Glutamatergic neuron (in vitro differentiated cells): ENCODE results near the gene ACSS1. TPM values are rescaled to one million over a fixed set of nuclear protein-coding genes. Genes with fewer than 3 reads are reported as not detected.

Source experiments
- DNase-seq: peaks from one replicate; pipeline ENCODE4 v3.0.0; 2022
- H3K27ac Mint-ChIP-seq: one replicate; pipeline ENCODE4 v1.8.0; 2020; ENCODE audit warnings: mild to moderate bottlenecking, mixed read lengths, inconsistent platforms; ENCODE audit not compliant: unreplicated experiment
- H3K27me3 Mint-ChIP-seq: one replicate; pipeline ENCODE4 v1.8.0; 2020; ENCODE audit warnings: mild to moderate bottlenecking, moderate library complexity, mixed read lengths, inconsistent platforms; ENCODE audit not compliant: unreplicated experiment
- H3K36me3 Mint-ChIP-seq: one replicate; pipeline ENCODE4 v1.8.0; 2020; ENCODE audit warnings: mild to moderate bottlenecking, mixed read lengths, inconsistent platforms; ENCODE audit not compliant: unreplicated experiment
- H3K4me1 Mint-ChIP-seq: one replicate; pipeline ENCODE4 v1.8.0; 2020; ENCODE audit warnings: mild to moderate bottlenecking, low read depth, mixed read lengths, inconsistent platforms; ENCODE audit not compliant: unreplicated experiment
- H3K4me3 Mint-ChIP-seq: one replicate; pipeline ENCODE4 v1.8.0; 2020; ENCODE audit warnings: mild to moderate bottlenecking, mixed read lengths, inconsistent platforms; ENCODE audit not compliant: unreplicated experiment
- H3K9me3 Mint-ChIP-seq: one replicate; pipeline ENCODE4 v1.8.0; 2020; ENCODE audit warnings: mild to moderate bottlenecking, moderate library complexity, mixed read lengths, inconsistent platforms; ENCODE audit not compliant: unreplicated experiment
- total RNA-seq: library from RNA; stranded (reverse); fragmentation: NEBNext Ultra II Directional; extraction: Animal tissue kit (Norgen Biotek cat#: 25700); gene quantifications from one replicate; pipeline ENCODE4 v1.2.1, GENCODE V29; 2021; ENCODE audit not compliant: unreplicated experiment
- TF ChIP-seq, protein P1 (sequence below): fragments of 200-600 bp; sonication (generic); IDR thresholded peaks from one replicate; pipeline ENCODE4 v1.5.0; 2021; ENCODE audit not compliant: partially characterized antibody, unreplicated experiment

Gene ACSS1
- total RNA-seq, 1 donor from 2014 or later, result not detected

DNA sequence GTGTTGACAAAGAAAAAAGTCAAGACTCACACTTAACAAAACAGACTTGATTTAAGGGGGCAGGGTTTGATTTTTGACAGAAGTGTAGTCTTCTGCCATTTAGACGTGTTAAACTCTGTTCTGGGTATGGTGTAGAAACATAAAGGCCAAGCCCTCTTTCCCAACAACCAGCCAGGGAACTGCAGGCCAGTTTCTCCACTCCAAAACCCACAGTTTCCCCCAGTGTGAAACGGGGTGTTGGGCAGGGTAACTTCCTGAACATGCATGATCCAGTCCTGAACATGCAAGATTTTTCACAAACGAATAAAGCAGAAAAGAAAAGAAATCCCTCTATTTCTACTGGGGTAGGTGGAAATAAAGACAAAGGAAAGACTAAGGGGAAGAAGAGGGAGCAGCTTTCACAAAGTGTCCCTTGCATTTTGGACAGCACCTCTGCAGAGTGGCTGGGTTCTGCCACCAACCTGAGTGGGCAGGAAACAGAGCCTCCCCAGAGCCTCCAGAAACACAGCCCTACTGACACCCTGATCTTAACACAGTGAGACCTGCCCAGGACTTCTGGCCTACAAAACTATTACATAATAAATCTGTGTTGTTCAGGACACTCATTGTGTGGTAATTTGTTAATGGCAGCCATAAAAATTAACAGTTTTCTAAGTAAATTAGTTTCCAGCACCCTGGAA lies 72.8 kb downstream of the ACSS1 start:
- Mint-ChIP-seq H3K27ac (peak overlapping the region; percentile 49), H3K4me1 (peaks cover 31% of the 10 kb centered on the region), H3K36me3 (peaks cover 18% of the 10 kb centered on the region), H3K4me3 (no peak overlapping the region), H3K27me3 (peaks cover 2% of the 10 kb centered on the region), H3K9me3 (peaks cover 6% of the 10 kb centered on the region)
- TF ChIP-seq, protein P1, sequence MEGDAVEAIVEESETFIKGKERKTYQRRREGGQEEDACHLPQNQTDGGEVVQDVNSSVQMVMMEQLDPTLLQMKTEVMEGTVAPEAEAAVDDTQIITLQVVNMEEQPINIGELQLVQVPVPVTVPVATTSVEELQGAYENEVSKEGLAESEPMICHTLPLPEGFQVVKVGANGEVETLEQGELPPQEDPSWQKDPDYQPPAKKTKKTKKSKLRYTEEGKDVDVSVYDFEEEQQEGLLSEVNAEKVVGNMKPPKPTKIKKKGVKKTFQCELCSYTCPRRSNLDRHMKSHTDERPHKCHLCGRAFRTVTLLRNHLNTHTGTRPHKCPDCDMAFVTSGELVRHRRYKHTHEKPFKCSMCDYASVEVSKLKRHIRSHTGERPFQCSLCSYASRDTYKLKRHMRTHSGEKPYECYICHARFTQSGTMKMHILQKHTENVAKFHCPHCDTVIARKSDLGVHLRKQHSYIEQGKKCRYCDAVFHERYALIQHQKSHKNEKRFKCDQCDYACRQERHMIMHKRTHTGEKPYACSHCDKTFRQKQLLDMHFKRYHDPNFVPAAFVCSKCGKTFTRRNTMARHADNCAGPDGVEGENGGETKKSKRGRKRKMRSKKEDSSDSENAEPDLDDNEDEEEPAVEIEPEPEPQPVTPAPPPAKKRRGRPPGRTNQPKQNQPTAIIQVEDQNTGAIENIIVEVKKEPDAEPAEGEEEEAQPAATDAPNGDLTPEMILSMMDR, result no peak
- DNase-seq, result no peak

DNA sequence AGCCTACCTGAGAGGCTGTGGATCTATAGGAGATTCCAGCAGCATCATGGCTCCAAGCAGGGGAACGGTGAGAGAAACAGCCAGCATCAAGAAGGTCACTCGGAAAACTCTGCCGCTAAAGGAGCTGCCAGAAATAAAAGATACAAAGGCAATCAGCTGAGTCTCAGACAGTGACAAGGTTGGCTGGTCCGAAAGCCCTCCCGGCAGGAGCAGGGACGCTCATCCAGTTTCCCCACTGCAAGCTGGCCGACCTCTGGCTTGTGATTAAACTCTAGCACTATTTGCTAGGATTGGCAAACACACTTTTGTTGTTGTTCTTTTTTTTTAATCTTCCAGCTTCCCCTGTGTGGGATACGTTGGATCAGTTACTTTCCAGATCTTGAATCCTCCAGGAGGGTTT lies 74.0 kb downstream of the ACSS1 start:
- TF ChIP-seq, protein P1, result no peak
- peaks cover 30% of the 10 kb centered on the region for H3K36me3 Mint-ChIP-seq
- H3K4me3 Mint-ChIP-seq, result no peak overlapping the region
- H3K4me1 Mint-ChIP-seq, result peaks cover 25% of the 10 kb centered on the region
- peaks cover 6% of the 10 kb centered on the region for H3K9me3 Mint-ChIP-seq
- H3K27me3 Mint-ChIP-seq, result peaks cover 6% of the 10 kb centered on the region
- no peak overlapping the region for H3K27ac Mint-ChIP-seq
- DNase-seq, result no peak

DNA sequence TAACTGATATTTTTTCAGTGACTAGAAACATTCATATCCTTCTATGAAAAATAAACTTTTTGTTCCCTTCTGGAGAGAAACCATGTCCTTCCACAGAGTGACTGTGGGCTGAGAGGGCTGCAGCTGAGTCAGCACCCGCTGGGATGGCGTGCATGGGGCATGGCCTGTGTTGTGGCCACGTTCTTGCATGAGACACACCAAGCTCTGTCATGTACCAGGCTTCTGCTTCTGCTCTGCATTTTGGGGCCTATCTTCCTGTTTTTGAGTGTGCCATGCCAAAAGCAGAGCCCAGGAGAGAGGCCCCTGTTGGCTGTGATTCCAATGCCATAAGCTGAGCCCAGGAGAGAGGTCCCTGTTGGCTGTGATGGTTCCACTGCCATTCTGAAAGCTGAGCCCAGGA lies 76.1 kb downstream of the ACSS1 start:
- Mint-ChIP-seq H3K36me3 (peaks cover 37% of the 10 kb centered on the region), H3K27me3 (peaks cover 6% of the 10 kb centered on the region), H3K4me3 (no peak overlapping the region), H3K4me1 (peaks cover 16% of the 10 kb centered on the region), H3K9me3 (peaks cover 8% of the 10 kb centered on the region), H3K27ac (no peak overlapping the region)
- no peak for DNase-seq
- TF ChIP-seq, protein P1, result no peak

DNA sequence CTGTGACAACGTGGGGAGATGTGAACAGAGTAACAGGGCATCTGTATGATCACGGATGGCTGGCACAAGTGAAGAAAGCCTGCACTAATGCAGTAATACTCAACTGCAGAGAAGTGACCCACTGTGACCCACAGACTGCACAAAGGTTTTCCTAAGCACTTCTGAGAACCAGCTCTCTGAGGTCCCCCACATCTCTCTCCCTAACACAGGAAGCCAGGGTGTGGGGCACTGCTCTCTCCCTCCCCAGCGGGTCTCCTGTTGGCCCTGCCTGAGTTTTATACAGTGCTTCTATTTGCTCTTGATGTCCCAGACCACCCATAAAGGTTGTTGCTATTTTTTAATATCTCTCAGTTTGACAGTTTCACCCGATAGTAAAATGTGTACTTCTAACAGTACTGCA lies 76.7 kb downstream of the ACSS1 start:
- Mint-ChIP-seq H3K4me1 (peaks cover 13% of the 10 kb centered on the region), H3K27ac (no peak overlapping the region), H3K4me3 (no peak overlapping the region), H3K27me3 (peaks cover 6% of the 10 kb centered on the region), H3K36me3 (peaks cover 42% of the 10 kb centered on the region), H3K9me3 (peaks cover 8% of the 10 kb centered on the region)
- no peak for DNase-seq
- TF ChIP-seq, protein P1, result no peak

DNA sequence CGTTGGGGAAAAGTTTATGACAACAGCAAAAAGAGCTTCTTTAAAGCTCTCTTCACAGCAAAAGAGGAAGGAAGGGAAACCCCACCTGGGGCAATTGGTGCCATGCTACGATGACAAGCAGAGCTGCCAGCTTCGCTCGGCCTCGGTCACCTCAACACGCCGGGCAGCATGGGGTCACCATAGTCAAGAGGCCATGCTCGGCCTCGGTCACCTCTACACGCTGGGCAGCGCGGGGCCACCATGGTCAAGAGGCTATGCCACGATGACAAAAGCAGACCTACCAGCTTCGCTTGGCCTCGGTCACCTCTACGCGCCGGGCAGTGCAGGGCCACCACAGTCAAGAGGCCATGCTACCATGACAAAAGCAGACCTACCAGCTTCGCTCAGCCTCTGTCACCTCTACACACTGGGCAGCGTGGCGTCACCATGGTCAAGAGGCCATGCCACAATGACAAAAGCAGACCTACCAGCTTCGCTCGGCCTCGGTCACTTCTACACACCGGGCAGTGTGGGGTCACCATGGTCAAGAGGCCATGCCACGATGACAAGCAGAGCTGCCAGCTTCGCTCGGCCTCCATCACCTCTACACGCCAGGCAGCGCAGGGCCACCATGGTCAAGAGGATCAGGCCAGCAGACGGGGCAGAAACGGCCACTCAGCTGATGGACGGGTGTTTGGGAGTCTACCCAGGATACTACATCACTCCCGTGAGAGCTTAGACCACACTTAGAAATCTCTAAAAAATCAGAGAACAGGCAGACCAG lies 77.5 kb downstream of the ACSS1 start:
- DNase-seq, result no peak
- TF ChIP-seq, protein P1, result no peak
- H3K4me3 Mint-ChIP-seq, result no peak overlapping the region
- H3K36me3 Mint-ChIP-seq, result peaks cover 51% of the 10 kb centered on the region
- H3K4me1 Mint-ChIP-seq, result peaks cover 10% of the 10 kb centered on the region
- peaks cover 10% of the 10 kb centered on the region for H3K9me3 Mint-ChIP-seq
- peaks cover 6% of the 10 kb centered on the region for H3K27me3 Mint-ChIP-seq
- no peak overlapping the region for H3K27ac Mint-ChIP-seq
